H1 (cell line): ENCODE data around the gene FBXW10B. TPM values are rescaled to one million over a fixed set of nuclear protein-coding genes. Genes with fewer than 3 reads are reported as not detected.
"Not testable (repeated sequence)": the region's sequence is repeated elsewhere in the genome, so short reads cannot be mapped to it uniquely, and the experiment has no call there.

ENCODE experiments used
- CTCF ChIA-PET: fragments of 300-600 bp; sonication (Branson Sonifier 250); formaldehyde crosslinking; loops from one replicate; lab custom pipeline; 2021; ENCODE audit not compliant: partially characterized antibody; lab: Charles Lee
- POLR2A ChIA-PET: fragments of 300-600 bp; sonication (Branson Sonifier 250); formaldehyde crosslinking; loops from one replicate; lab custom pipeline; 2021; ENCODE audit warnings: inconsistent platforms; ENCODE audit not compliant: partially characterized antibody; lab: Charles Lee
- DNase-seq, 2 experiments: peaks; one replicate each; pipeline versions ENCODE4 v3.0.0 to v3.0.0-alpha.2; 2010 to 2022; ENCODE audit warnings: low spot score in 2 of 2, low read depth in 1 of 2, mixed read lengths in 1 of 2
- FAIRE-seq: peaks from 2 replicates; lab custom pipeline; 2011; peaks lifted over from hg19 to GRCh38; lab: Jason Lieb, UNC
- H2AFZ ChIP-seq: 2 replicates; pipeline ENCODE4 v1.8.1; 2012; ENCODE audit warnings: low read length, inconsistent platforms
- H2AK5ac ChIP-seq: 2 replicates; pipeline ENCODE4 v1.6.1; 2013; ENCODE audit warnings: low read depth, low read length
- H2BK120ac ChIP-seq: replicated peaks from 2 replicates; pipeline ENCODE3; 2013; ENCODE audit warnings: low read depth, low read length, inconsistent platforms
- H2BK12ac ChIP-seq: 2 replicates; pipeline ENCODE4 v1.6.1; 2013; ENCODE audit warnings: low read depth, low read length
- H2BK15ac ChIP-seq: 2 replicates; pipeline ENCODE4 v1.6.1; 2013; ENCODE audit warnings: low read length
- H2BK20ac ChIP-seq: 2 replicates; pipeline ENCODE4 v1.6.1; 2013; ENCODE audit warnings: low read length
- H2BK5ac ChIP-seq: 2 replicates; pipeline ENCODE4 v1.6.1; 2013; ENCODE audit warnings: low read depth, low read length
- H3K14ac ChIP-seq: 2 replicates; pipeline ENCODE4 v1.6.1; 2013; ENCODE audit warnings: inconsistent platforms; ENCODE audit not compliant: insufficient read length
- H3K18ac ChIP-seq: 2 replicates; pipeline ENCODE4 v1.6.1; 2013; ENCODE audit warnings: low read length; ENCODE audit errors: extremely low read depth
- H3K23ac ChIP-seq: 2 replicates; pipeline ENCODE4 v1.6.1; 2013; ENCODE audit warnings: inconsistent platforms; ENCODE audit not compliant: insufficient read length
- H3K23me2 ChIP-seq: 2 replicates; pipeline ENCODE4 v1.6.1; 2013; ENCODE audit warnings: low read depth, low read length
- H3K27ac ChIP-seq: 2 replicates; pipeline ENCODE4 v1.6.1; 2011; ENCODE audit warnings: low read depth, low read length, inconsistent platforms
- H3K27me3 ChIP-seq, 4 experiments: replicated peaks in 1 of 4; 1 replicate in 1 of 4; 2 replicates in 3 of 4; pipeline versions ENCODE4 v1.6.1 to v1.8.1; 2011 to 2013; ENCODE audit warnings: low read length in 3 of 4, mild to moderate bottlenecking in 3 of 4, inconsistent platforms in 2 of 4, mixed read lengths in 2 of 4, moderate library complexity in 1 of 4; ENCODE audit not compliant: control insufficient read depth in 3 of 4, insufficient read depth in 3 of 4; ENCODE audit errors: extremely low read depth in 1 of 4
- H3K36me3 ChIP-seq, 4 experiments: 2 replicates each; pipeline versions ENCODE4 v1.6.1 to v1.8.1; 2011 to 2013; ENCODE audit warnings: mild to moderate bottlenecking in 4 of 4, low read length in 3 of 4, moderate library complexity in 2 of 4, control low read depth in 1 of 4, inconsistent platforms in 1 of 4; ENCODE audit not compliant: insufficient read depth in 4 of 4, control insufficient read depth in 2 of 4
- H3K4ac ChIP-seq: replicated peaks from 2 replicates; pipeline ENCODE3; 2013; ENCODE audit warnings: low read length, low read depth, mixed read lengths, inconsistent platforms; ENCODE audit not compliant: insufficient read length
- H3K4me1 ChIP-seq, 4 experiments: replicated peaks in 1 of 4; 1 replicate in 1 of 4; 2 replicates in 3 of 4; pipeline versions ENCODE4 v1.6.1 to v1.8.1; 2011 to 2013; ENCODE audit warnings: low read length in 3 of 4, inconsistent platforms in 2 of 4, mixed read lengths in 1 of 4; ENCODE audit not compliant: insufficient read depth in 4 of 4, control insufficient read depth in 3 of 4
- H3K4me2 ChIP-seq, 2 experiments: 2 replicates each; pipeline versions ENCODE4 v1.6.1 to v1.8.1; 2011 to 2013; ENCODE audit warnings: low read depth in 2 of 2, low read length in 2 of 2, control low read depth in 1 of 2, inconsistent platforms in 1 of 2, mild to moderate bottlenecking in 1 of 2; ENCODE audit not compliant: insufficient read depth in 1 of 2
- H3K4me3 ChIP-seq, 4 experiments: fragments of 200-600, 300-600 bp in 1 of 4; sonication (generic), shearing (Covaris generic), sonication (Bioruptor Twin) in 1 of 4; 2 replicates each; pipeline versions ENCODE4 v1.5.1 to v1.8.1; 2011 to 2016; ENCODE audit warnings: low read length in 4 of 4, low read depth in 3 of 4, control low read depth in 2 of 4, inconsistent platforms in 2 of 4, mild to moderate bottlenecking in 2 of 4, mixed read lengths in 1 of 4, moderate library complexity in 1 of 4; ENCODE audit not compliant: insufficient read depth in 2 of 4; ENCODE audit errors: extremely low read depth in 1 of 4
- H3K56ac ChIP-seq: replicated peaks from 2 replicates; pipeline ENCODE3; 2013; ENCODE audit warnings: low read depth, mild to moderate bottlenecking, mixed read lengths, low read length, inconsistent platforms; ENCODE audit not compliant: insufficient read length
- H3K79me1 ChIP-seq: 2 replicates; pipeline ENCODE4 v1.6.1; 2013; ENCODE audit warnings: low read depth, low read length, control low read depth
- H3K79me2 ChIP-seq, 2 experiments: 2 replicates each; pipeline versions ENCODE4 v1.6.1 to v1.8.1; 2012 to 2013; ENCODE audit warnings: low read length in 2 of 2, mild to moderate bottlenecking in 2 of 2, inconsistent platforms in 1 of 2; ENCODE audit not compliant: insufficient read depth in 2 of 2, control insufficient read depth in 1 of 2
- H3K9ac ChIP-seq, 4 experiments: replicated peaks in 1 of 4; 1 replicate in 1 of 4; 2 replicates in 3 of 4; pipeline versions ENCODE4 v1.6.1 to v1.8.1; 2011 to 2013; ENCODE audit warnings: low read depth in 3 of 4, low read length in 3 of 4, control low read depth in 2 of 4, mild to moderate bottlenecking in 2 of 4, moderate library complexity in 2 of 4, inconsistent platforms in 1 of 4; ENCODE audit errors: extremely low read depth in 1 of 4
- H3K9me3 ChIP-seq, 2 experiments: 2 replicates each; pipeline versions ENCODE4 v1.6.1 to v1.8.1; 2012 to 2013; ENCODE audit warnings: mild to moderate bottlenecking in 2 of 2, moderate library complexity in 2 of 2, control low read depth in 1 of 2, inconsistent platforms in 1 of 2, low read depth in 1 of 2, low read length in 1 of 2, mixed read lengths in 1 of 2; ENCODE audit not compliant: insufficient read depth in 2 of 2
- H4K20me1 ChIP-seq, 2 experiments: replicated peaks in 1 of 2; 2 replicates each; pipeline versions ENCODE3 to v1.8.1; 2011 to 2013; ENCODE audit warnings: inconsistent platforms in 2 of 2, low read length in 2 of 2, mild to moderate bottlenecking in 1 of 2; ENCODE audit not compliant: insufficient read depth in 2 of 2, control insufficient read depth in 1 of 2
- H4K5ac ChIP-seq: 2 replicates; pipeline ENCODE4 v1.6.1; 2013; ENCODE audit warnings: low read length, low read depth, mixed read lengths, inconsistent platforms; ENCODE audit not compliant: insufficient read length
- H4K8ac ChIP-seq: 2 replicates; pipeline ENCODE4 v1.8.0; 2013; ENCODE audit warnings: mild to moderate bottlenecking, moderate library complexity, low read length, inconsistent platforms; ENCODE audit not compliant: insufficient read depth; ENCODE audit errors: extremely low read depth
- H4K91ac ChIP-seq: replicated peaks from 2 replicates; pipeline ENCODE3; 2013; ENCODE audit warnings: low read length, mixed read lengths, inconsistent platforms; ENCODE audit not compliant: insufficient read length
- ASH2L ChIP-seq: fragments of 200-600, 300-600 bp; sonication (generic); IDR thresholded peaks from one replicate; pipeline ENCODE4 v1.7.1; 2017; ENCODE audit warnings: low read length
- SRF ChIP-seq: IDR thresholded peaks from 2 replicates; pipeline ENCODE4 v1.6.1; 2011; ENCODE audit warnings: mild to moderate bottlenecking, low read depth, low read length, moderate library complexity
- WGBS, 2 experiments: shearing (Covaris generic) in 1 of 2; methylation state at CpG; one replicate each; pipeline versions ENCODE4 v1.1.6 to v1.1.7; 2013 to 2015; ENCODE audit warnings: low lambda C conversion rate in 2 of 2, mixed read lengths in 2 of 2, inconsistent platforms in 1 of 2, low coverage in 1 of 2, missing lambda C conversion rate in 1 of 2; ENCODE audit not compliant: insufficient replicate concordance in 2 of 2, insufficient coverage in 1 of 2, insufficient read length in 1 of 2; ENCODE audit errors: extremely low coverage in 1 of 2, missing lambda C conversion rate in 1 of 2; 5-methylcytosine and 5-hydroxymethylcytosine counted together
- polyA plus RNA-seq, 7 experiments: library from polyadenylated mRNA; depleted of rRNA in 3 of 7; stranded (reverse) in 5 of 7; unstranded in 2 of 7; fragments of >200 nt in 5 of 7; fragments of 200-250 nt in 2 of 7; gene quantifications; 1 replicate in 5 of 7; 2 replicates in 1 of 7; 4 replicates in 1 of 7; pipeline versions ENCODE4 v1.2.1 to v1.2.3, GENCODE V29; 2011 to 2013; ENCODE audit warnings: missing spikeins in 2 of 7, mixed read lengths in 2 of 7
- total RNA-seq: library from RNA; stranded (reverse); fragmentation: NEBNext Ultra II Directional; extraction: Animal tissue kit (Norgen Biotek cat#: 25700); gene quantifications from 2 replicates; pipeline ENCODE4 v1.2.1, GENCODE V29; 2021

Gene FBXW10B
- total and polyA plus RNA-seq, 2 of the 8 experiments (the other 6 are each of a cell fraction or from before 2014, with no cell fraction given), result 0.14 TPM; not detected in 1

DNA sequence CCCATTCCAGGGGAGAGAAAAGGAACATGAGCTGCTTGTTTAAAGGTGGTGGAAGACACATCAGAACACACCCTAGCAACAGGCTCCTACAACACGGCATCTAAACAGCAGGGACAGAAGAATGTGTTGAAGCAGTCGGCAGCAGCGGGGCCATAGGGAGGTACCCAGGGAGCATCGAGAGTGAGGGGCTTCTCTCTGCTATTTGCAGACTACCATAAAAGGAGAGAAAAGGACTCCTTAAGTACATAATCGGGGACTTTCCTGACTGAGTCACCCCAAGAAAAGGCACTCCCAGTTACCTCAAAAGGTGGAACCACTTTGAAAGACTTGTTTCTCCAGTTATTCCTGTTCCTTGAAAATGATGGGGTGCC, 26.4 kb upstream of the FBXW10B start:
- H2BK12ac ChIP-seq, H3K27me3 ChIP-seq, H4K8ac ChIP-seq, H2AK5ac ChIP-seq, H4K5ac ChIP-seq, H4K91ac ChIP-seq, H3K36me3 ChIP-seq, H2BK120ac ChIP-seq, H3K4ac ChIP-seq, H3K79me1 ChIP-seq, H3K9ac ChIP-seq, H2AFZ ChIP-seq, H3K9me3 ChIP-seq, H3K18ac ChIP-seq: not testable (repeated sequence)
- H2BK5ac ChIP-seq, result 0 out of 2 replicates have a peak overlapping the region, but pooled peaks have one; percentile 26
- H3K4me2 ChIP-seq, result peak overlapping the region; percentile 42 to 49; a peak in 2 of 4 replicates
- ChIA-PET POLR2A (interaction anchor here (0.6 kb wide), 1 partner anchor 442 kb away, joined by 3 read pairs; no protein-coding TSS in a partner anchor), CTCF (interaction anchor here (0.6 kb wide), 1 partner anchor 1806 kb away, joined by 3 read pairs; no protein-coding TSS in a partner anchor)
- 74% methylated on average over 4 of the region's 5 CpGs; no CpG with 5 or more reads in 1 of the 2 experiments for WGBS, 2 experiments
- peak; percentile 48; the same call in 1 of the 2 replicates for TF ChIP-seq SRF
- TF ChIP-seq ASH2L, result peak; percentile 37
- TF ChIP-seq, all 59 proteins: peak for 2; not testable (repeated sequence) for 57
- FAIRE-seq, H3K4me3 ChIP-seq, DNase-seq, H3K79me2 ChIP-seq, H2BK15ac ChIP-seq, H4K20me1 ChIP-seq, H3K23ac ChIP-seq, H3K56ac ChIP-seq, H3K23me2 ChIP-seq, H2BK20ac ChIP-seq, H3K14ac ChIP-seq: not testable (repeated sequence)
- peaks cover 0 to 11% (median 5%) of the 10 kb centered on the region in 4 experiments; a peak in 6 of 7 replicates for H3K4me1 ChIP-seq
- H3K27ac ChIP-seq, result peak overlapping the region; percentile 73; the same call in 1 of the 2 replicates
